Measurements from ENCODE around the gene ARL6IP5. TPM values are rescaled to one million over a fixed set of nuclear protein-coding genes. Genes with fewer than 3 reads are reported as not detected.

The ARL6IP5 gene
- total RNA-seq, 1 experiment from 2014 or later: 30.0 TPM

- Histone ChIP-seq H3K79me2 (ENCODE audit: insufficient read depth, low read length) (no peaks in the 10 kb centered on the region), H3K9me3 (ENCODE audit: control insufficient read depth in 1 of 2, insufficient read depth in 1 of 2, low read depth in 1 of 2, low read length in 2 of 2) (no peaks in the 10 kb centered on the region), H3K27me3 (ENCODE audit: insufficient read depth, low read length) (no peaks in the 10 kb centered on the region), H4K20me1 (ENCODE audit: insufficient read depth) (no peaks in the 10 kb centered on the region), H3K4me2 (ENCODE audit: low read length) (no peak overlapping the region), H3K4me3 (replicated peaks in 1 of 2; ENCODE audit: low read depth in 1 of 2, low read length in 2 of 2) (no peak overlapping the region), H3K9ac (ENCODE audit: low read length) (no peak overlapping the region), H3K36me3 (ENCODE audit: control insufficient read depth in 1 of 2, insufficient read depth in 2 of 2, low read length in 2 of 2) (peaks cover 13 to 23% of the 10 kb centered on the region in 2 experiments; a peak in 3 of 4 replicates), H3K27ac (ENCODE audit: low read depth, low read length) (no peak overlapping the region), H3K4me1 (ENCODE audit: control insufficient read depth in 1 of 2, insufficient read depth in 2 of 2, low read length in 2 of 2) (peaks cover 0 to 8% of the 10 kb centered on the region in 2 experiments; a peak in 2 of 4 replicates), H3K9me2 (ENCODE audit: insufficient read depth) (no peaks in the 10 kb centered on the region), H2AFZ (ENCODE audit: low read depth, low read length, poor library complexity, severe bottlenecking) (no peak overlapping the region)
- ATAC-seq (no peak), DNase-seq (ENCODE audit: low read depth, low spot score) (no peak)
- ChIA-PET POLR2A (no interaction called here), CTCF (no interaction called here), RAD21 (ENCODE audit: low non-redundant PET in 1 of 2, low total read pairs in 2 of 2, uncharacterized antibody in 2 of 2, unreplicated experiment in 2 of 2) (no interaction called here)
- no TSS peak for BruUV-seq (replicated peaks)
- TF ChIP-seq EGR1 (IDR thresholded peaks at IDR 0.05; ENCODE audit: low read depth) (no peak), ZNF274 (IDR thresholded peaks at IDR 0.05; ENCODE audit: low read depth, low read length) (no peak), ZBTB33 (IDR thresholded peaks at IDR 0.05; ENCODE audit: extremely low read depth, insufficient replicate concordance, low read length) (no peak), POLR2AphosphoS5 (IDR thresholded peaks at IDR 0.05; ENCODE audit: low read depth, low read length) (no peak), FOSL1 (IDR thresholded peaks at IDR 0.05; ENCODE audit: low read depth) (no peak), SRF (IDR thresholded peaks at IDR 0.05; ENCODE audit: low read depth) (no peak), POLR2A (IDR thresholded peaks at IDR 0.05; ENCODE audit: borderline replicate concordance, extremely low read depth, insufficient read depth, insufficient read length) (no peak), JUND (IDR thresholded peaks at IDR 0.05) (no peak), ZFX (IDR thresholded peaks at IDR 0.05) (no peak), ATF3 (IDR thresholded peaks at IDR 0.05) (no peak), EZH2phosphoT487 (IDR thresholded peaks at IDR 0.05; ENCODE audit: borderline replicate concordance) (no peak), REST (IDR thresholded peaks at IDR 0.05; ENCODE audit: low read depth) (no peak)
- intact Hi-C loops (cut with micrococcal nuclease): no loop called here
These were observed 19.3 kb upstream of the ARL6IP5 start for GRCh38 chr3:69065318-69065964.

Measured in HCT116 (cell line).